Activated naive CD8-positive, alpha-beta T cell treated with anti-CD3 and anti-CD28 coated beads, Interleukin-2, amount 10 ng/mL, durations not matched to agents 7 days and 5 days (primary cell): ENCODE measurements around the gene EPHA4. TPM values are rescaled to one million over a fixed set of nuclear protein-coding genes. Genes with fewer than 3 reads are reported as not detected.

Source experiments
- ATAC-seq: fragments of 150-1000 bp; cut with Tn5 transposase; one replicate; pipeline ENCODE4 v1.10.0; 2021; ENCODE audit warnings: low read depth, moderate library complexity
- POLR2A ChIA-PET: fragments of 350-600 bp; sonication (Branson Sonifier 250); formaldehyde crosslinking; loops from one replicate; lab custom pipeline; 2021; ENCODE audit warnings: antibody characterized with exemption; lab: Charles Lee
- DNase-seq: peaks from one replicate; pipeline ENCODE4 v3.0.0; 2021
- H3K27ac Mint-ChIP-seq: one replicate; pipeline ENCODE4 v1.8.0; 2022; ENCODE audit warnings: mild to moderate bottlenecking, mixed read lengths
- H3K27me3 Mint-ChIP-seq: one replicate; pipeline ENCODE4 v1.8.0; 2022; ENCODE audit warnings: mild to moderate bottlenecking, moderate library complexity, mixed read lengths
- H3K36me3 Mint-ChIP-seq: one replicate; pipeline ENCODE4 v1.8.0; 2021; ENCODE audit warnings: mild to moderate bottlenecking, mixed read lengths
- H3K4me1 Mint-ChIP-seq: one replicate; pipeline ENCODE4 v1.8.0; 2021; ENCODE audit warnings: mixed read lengths
- H3K4me3 Mint-ChIP-seq: one replicate; pipeline ENCODE4 v1.8.0; 2022; ENCODE audit warnings: mild to moderate bottlenecking, moderate library complexity, mixed read lengths
- H3K9me3 Mint-ChIP-seq: one replicate; pipeline ENCODE4 v1.8.0; 2021; ENCODE audit warnings: mixed read lengths
- total RNA-seq, 2 experiments: library from RNA; stranded (reverse); gene quantifications; one replicate each; pipeline ENCODE4 v1.2.3, GENCODE V29; 2021

EPHA4 gene
- total RNA-seq, 2 experiments from 2014 or later = 32.8 to 36.4 TPM

DNA sequence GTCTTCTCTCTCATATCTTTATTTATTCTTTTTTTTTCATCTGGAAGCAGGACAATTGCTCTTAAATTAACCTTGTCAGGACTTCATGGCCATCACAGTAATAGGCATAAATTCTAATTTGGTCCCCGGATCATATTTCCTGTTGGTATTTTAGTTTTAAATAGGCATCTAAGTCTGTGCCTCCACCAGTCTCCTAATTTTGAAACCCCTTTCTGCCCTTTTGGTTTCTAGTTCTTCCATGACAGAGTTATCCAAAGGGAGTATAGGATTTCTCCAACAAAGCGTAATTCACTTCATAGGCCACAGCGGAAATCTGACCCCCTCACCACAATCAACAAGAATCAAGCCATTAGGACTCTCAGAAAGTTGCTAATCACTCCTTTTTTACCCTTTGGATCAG is 3.8 kb downstream of the EPHA4 start:
- POLR2A ChIA-PET = no interaction called here
- ATAC-seq = no peak
- H3K27me3 Mint-ChIP-seq = peaks cover 67% of the 10 kb centered on the region
- no peak for DNase-seq
- H3K4me1 Mint-ChIP-seq = peaks cover 12% of the 10 kb centered on the region
- no peaks in the 10 kb centered on the region for H3K9me3 Mint-ChIP-seq
- H3K36me3 Mint-ChIP-seq = no peaks in the 10 kb centered on the region
- no peak overlapping the region for H3K27ac Mint-ChIP-seq
- H3K4me3 Mint-ChIP-seq = no peak overlapping the region

DNA sequence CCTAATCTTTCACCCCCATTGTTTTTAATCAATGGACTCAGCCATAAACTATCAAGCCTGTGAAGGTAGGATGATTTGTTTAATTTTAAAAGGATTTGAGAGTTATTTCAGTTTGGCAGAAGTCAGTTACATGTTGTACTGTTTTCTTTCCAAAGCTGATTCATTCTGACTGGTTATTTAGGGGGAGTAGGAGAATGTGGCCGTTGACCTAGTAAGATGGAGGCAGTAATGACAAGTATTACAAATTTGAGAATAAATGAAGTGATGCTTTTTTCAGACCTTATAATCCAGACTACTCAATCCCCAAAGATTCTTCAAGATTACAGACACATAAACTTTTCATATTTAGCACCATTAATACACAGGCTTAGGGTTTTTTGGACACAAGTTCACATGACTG is 4.3 kb downstream of the EPHA4 start:
- Mint-ChIP-seq H3K4me3 (no peak overlapping the region), H3K27ac (no peak overlapping the region), H3K4me1 (peaks cover 12% of the 10 kb centered on the region), H3K9me3 (no peaks in the 10 kb centered on the region), H3K36me3 (no peaks in the 10 kb centered on the region), H3K27me3 (peaks cover 65% of the 10 kb centered on the region)
- POLR2A ChIA-PET = no interaction called here
- ATAC-seq = no peak
- DNase-seq = no peak

DNA sequence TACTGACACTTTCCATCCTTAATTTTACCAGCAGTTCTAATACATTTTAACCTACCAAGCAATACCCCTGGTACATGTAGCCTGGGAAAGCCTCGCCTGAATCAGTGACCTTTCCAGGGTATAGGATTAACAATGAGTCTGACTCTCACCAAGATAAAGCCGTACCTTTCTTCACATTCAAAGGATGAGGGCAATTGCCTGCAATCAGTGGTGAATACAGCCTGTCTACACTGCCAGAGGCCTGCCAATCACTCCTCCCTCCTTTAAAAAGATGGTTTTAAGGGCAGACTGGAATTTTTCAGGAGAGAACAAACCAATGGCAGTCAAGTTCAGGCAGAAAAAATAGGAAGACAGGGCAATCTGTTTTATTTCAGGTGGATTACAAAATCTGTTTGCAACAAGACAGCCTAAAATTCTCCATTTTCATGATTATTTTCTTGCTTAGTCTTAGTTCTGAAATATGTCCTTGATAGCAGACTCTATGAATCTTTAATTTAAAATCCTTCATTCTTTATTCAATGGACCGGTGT is 4.8 kb downstream of the EPHA4 start:
- no peak for DNase-seq
- ATAC-seq = no peak
- Mint-ChIP-seq H3K9me3 (no peaks in the 10 kb centered on the region), H3K27me3 (peaks cover 61% of the 10 kb centered on the region), H3K27ac (no peak overlapping the region), H3K36me3 (no peaks in the 10 kb centered on the region), H3K4me3 (no peak overlapping the region), H3K4me1 (peaks cover 9% of the 10 kb centered on the region)
- POLR2A ChIA-PET = no interaction called here

DNA sequence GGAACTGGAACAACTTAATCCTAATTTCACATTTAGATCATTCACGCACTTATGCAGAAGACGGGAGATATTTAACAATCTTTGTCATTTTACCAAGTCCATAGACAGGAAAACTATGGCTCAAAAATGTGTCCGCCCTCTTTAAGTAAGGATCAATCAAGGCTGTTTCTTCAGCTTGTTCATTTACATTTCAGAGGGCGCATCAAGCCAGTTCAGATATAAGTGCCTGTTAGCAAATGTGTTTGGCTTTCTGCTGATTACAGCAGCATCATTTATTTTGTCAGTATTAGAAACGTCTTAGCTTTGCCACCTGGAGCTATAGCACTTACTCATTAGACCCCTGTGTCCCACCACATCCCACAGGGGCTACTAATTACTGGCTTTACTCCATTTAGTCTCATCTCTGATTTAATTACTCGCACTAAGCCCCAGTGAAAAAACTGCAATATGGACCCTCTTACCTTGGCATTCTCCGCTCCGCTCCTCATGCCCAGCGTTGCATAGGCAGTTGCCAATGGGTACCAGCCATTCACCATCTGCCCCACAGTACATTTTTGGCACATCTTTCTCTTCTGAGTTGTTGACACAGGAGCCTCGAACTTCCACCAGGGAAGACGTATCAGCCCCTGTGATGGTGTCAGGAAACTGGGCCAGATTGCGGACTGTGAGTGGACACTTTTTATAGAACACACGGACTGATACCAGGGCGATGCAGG is 8.7 kb downstream of the EPHA4 start:
- no peak for ATAC-seq
- POLR2A ChIA-PET = no interaction called here
- no peaks in the 10 kb centered on the region for H3K4me1 Mint-ChIP-seq
- DNase-seq = no peak
- H3K9me3 Mint-ChIP-seq = no peaks in the 10 kb centered on the region
- no peaks in the 10 kb centered on the region for H3K36me3 Mint-ChIP-seq
- peaks cover 35% of the 10 kb centered on the region for H3K27me3 Mint-ChIP-seq
- H3K4me3 Mint-ChIP-seq = no peak overlapping the region
- H3K27ac Mint-ChIP-seq = no peak overlapping the region

DNA sequence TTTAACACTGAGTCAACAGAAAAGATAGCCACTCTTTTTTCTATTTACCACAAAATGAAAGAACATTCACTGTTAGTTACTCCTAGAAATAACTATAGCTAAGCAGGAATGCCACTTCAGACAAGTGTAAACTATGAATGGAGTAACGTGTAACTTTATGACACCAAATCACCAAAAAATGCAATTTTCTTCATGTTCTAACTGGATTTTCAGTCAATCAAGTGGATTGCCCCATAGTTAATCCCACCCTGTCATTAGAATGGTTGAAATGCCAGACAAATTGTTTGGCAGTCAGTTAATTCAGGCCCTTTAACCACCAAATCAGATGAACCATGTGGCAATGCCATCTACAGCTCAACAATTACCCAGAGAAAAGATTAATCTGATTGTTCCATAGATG is 9.9 kb downstream of the EPHA4 start:
- Mint-ChIP-seq H3K36me3 (no peaks in the 10 kb centered on the region), H3K27me3 (peaks cover 26% of the 10 kb centered on the region), H3K4me1 (no peaks in the 10 kb centered on the region), H3K4me3 (no peak overlapping the region), H3K9me3 (no peaks in the 10 kb centered on the region), H3K27ac (no peak overlapping the region)
- POLR2A ChIA-PET = no interaction called here
- no peak for DNase-seq
- ATAC-seq = no peak

GRCh38 chr2:221561770-221562169 is 10.3 kb downstream of the EPHA4 start:
- Mint-ChIP-seq H3K27me3 (peaks cover 23% of the 10 kb centered on the region), H3K4me1 (no peaks in the 10 kb centered on the region), H3K4me3 (no peak overlapping the region), H3K36me3 (no peaks in the 10 kb centered on the region), H3K9me3 (no peaks in the 10 kb centered on the region), H3K27ac (no peak overlapping the region)
- POLR2A ChIA-PET = no interaction called here
- ATAC-seq (no peak), DNase-seq (no peak)

- Mint-ChIP-seq H3K9me3 (no peaks in the 10 kb centered on the region), H3K27ac (no peak overlapping the region), H3K4me3 (no peak overlapping the region), H3K4me1 (no peaks in the 10 kb centered on the region), H3K27me3 (peaks cover 10% of the 10 kb centered on the region), H3K36me3 (no peaks in the 10 kb centered on the region)
- POLR2A ChIA-PET = no interaction called here
- ATAC-seq (no peak), DNase-seq (no peak)
Observed at GRCh38 chr2:221559991-221560390, 12.1 kb downstream of the EPHA4 start.

DNA sequence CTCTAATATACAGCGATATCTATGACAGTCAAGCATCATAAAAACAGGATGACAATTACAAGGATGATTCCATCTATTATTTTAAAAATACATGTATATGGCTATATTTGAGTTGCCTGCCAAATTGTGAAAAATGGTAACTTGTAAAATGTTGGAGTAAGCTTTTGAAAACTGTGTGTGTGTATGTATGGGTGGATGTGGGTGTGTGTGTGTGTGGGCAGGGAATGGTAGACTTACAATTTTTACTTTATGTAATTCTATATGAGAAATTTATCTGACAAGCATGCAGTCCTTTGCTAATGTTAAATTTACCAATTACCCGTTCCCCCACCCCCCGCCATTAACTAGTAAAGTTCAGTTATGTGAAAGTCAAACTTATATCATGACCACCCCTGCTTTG is 14.0 kb downstream of the EPHA4 start:
- Mint-ChIP-seq H3K9me3 (no peaks in the 10 kb centered on the region), H3K36me3 (no peaks in the 10 kb centered on the region), H3K27me3 (peaks cover 5% of the 10 kb centered on the region), H3K4me1 (no peaks in the 10 kb centered on the region), H3K27ac (no peak overlapping the region), H3K4me3 (no peak overlapping the region)
- ATAC-seq (no peak), DNase-seq (no peak)
- POLR2A ChIA-PET = no interaction called here

- Mint-ChIP-seq H3K27ac (no peak overlapping the region), H3K36me3 (no peaks in the 10 kb centered on the region), H3K4me1 (no peaks in the 10 kb centered on the region), H3K27me3 (peaks cover 5% of the 10 kb centered on the region), H3K9me3 (no peaks in the 10 kb centered on the region), H3K4me3 (no peak overlapping the region)
- DNase-seq = no peak
- ATAC-seq = no peak
- POLR2A ChIA-PET = no interaction called here
Observed at GRCh38 chr2:221555494-221555846, 16.6 kb downstream of the EPHA4 start.

DNA sequence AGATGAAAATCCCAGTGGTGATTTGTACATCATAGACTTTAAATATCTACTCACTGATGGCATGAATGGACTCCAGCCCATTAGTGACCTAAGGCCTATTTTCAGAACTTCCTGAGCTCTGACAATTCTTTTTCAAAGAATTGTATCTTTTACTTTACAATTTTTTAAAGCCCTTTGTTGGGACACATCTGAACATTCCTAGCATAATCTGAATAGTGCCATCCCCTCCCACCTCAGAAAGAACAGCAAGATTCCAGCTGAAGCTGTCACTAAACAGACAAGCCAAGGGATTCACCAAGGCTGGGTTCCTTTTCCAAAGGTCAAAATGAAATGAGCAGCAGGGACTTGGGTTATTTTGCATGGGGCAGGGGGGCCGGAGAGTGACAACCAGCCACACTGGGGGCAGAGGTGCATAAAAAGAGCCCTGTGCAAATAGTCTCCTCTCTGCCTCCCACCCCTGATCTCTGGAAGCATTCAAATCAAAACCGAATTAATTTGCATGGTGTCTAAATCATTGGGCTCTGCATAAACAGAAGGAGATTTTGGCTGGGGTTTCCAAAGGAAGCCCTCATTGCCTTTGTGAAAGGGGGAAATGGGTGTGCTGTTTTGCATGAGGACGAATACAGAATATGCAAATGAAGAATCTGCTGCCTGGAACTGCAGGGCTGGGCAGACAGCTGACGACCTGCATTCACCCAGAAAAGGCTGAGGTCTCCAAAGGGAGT is 17.2 kb downstream of the EPHA4 start:
- ATAC-seq (no peak), DNase-seq (no peak)
- Mint-ChIP-seq H3K27ac (no peak overlapping the region), H3K9me3 (no peaks in the 10 kb centered on the region), H3K36me3 (no peaks in the 10 kb centered on the region), H3K27me3 (peaks cover 3% of the 10 kb centered on the region), H3K4me1 (no peaks in the 10 kb centered on the region), H3K4me3 (no peak overlapping the region)
- POLR2A ChIA-PET = no interaction called here

DNA sequence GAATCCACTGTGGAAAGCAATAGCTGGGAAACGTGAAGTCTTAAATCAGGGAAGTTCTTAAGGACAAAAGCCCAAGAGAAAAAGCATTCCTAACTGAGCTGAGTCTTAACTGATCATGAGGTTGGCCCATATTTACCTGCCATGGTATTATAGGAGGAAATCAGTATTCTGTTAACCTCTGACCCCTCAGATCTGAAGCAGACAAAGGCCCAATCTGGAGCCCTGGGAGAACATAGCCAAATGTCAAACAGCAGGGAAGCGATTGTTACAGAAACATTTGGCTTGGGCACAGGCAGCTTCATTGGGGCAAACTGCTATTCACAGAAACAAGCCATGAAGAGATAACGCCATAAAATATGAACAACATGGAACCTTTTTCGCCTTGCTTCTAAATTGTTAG is 18.8 kb downstream of the EPHA4 start:
- Mint-ChIP-seq H3K27me3 (no peaks in the 10 kb centered on the region), H3K4me3 (no peak overlapping the region), H3K4me1 (no peaks in the 10 kb centered on the region), H3K36me3 (no peaks in the 10 kb centered on the region), H3K27ac (no peak overlapping the region), H3K9me3 (no peaks in the 10 kb centered on the region)
- POLR2A ChIA-PET = no interaction called here
- no peak for DNase-seq
- ATAC-seq = no peak

DNA sequence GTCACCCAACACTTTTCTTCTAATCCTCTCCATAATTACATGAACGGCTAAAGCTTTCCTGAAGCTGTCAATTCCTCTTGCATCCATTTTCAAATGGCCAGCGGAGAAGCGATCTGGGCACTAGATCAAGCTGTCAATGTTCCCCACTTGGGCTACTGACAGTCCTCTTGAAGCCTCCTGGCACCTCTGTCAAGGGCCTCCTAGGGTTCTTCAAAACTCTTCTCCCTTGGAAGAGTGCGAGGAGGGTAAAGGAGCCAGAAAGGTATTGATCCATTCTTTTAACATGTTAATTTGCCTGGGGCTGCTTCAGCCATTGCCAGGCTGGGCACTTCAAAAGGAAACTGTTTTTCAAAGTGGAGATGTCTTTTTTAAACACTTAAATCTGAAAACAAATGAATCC is 19.8 kb downstream of the EPHA4 start:
- H3K4me3 Mint-ChIP-seq = no peak overlapping the region
- H3K9me3 Mint-ChIP-seq = no peaks in the 10 kb centered on the region
- no peak for DNase-seq
- POLR2A ChIA-PET = no interaction called here
- ATAC-seq = no peak
- no peaks in the 10 kb centered on the region for H3K36me3 Mint-ChIP-seq
- H3K27me3 Mint-ChIP-seq = no peaks in the 10 kb centered on the region
- H3K4me1 Mint-ChIP-seq = no peaks in the 10 kb centered on the region
- no peak overlapping the region for H3K27ac Mint-ChIP-seq

DNA sequence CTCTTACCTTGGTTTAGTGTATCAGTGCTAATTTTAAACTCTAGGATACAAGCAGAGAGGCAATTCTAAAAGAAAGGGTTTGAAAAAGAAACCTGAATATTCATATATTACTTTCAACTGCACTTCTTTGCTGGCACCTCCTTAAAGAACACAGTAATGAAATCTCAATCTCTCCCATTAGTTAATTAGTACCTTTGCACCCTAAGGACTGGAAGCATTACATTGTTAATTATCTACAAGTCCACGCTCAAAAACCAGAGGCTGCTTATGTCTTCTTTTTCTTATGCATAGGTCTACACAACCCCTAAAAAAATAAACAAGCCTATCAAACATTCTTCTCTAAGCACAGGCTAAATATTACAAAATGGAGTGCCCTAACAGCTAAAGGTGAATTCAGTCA is 20.2 kb downstream of the EPHA4 start:
- H3K36me3 Mint-ChIP-seq = no peaks in the 10 kb centered on the region
- H3K27me3 Mint-ChIP-seq = no peaks in the 10 kb centered on the region
- no peak overlapping the region for H3K27ac Mint-ChIP-seq
- no peak overlapping the region for H3K4me3 Mint-ChIP-seq
- no peaks in the 10 kb centered on the region for H3K4me1 Mint-ChIP-seq
- H3K9me3 Mint-ChIP-seq = no peaks in the 10 kb centered on the region
- POLR2A ChIA-PET = no interaction called here
- ATAC-seq (no peak), DNase-seq (no peak)

DNA sequence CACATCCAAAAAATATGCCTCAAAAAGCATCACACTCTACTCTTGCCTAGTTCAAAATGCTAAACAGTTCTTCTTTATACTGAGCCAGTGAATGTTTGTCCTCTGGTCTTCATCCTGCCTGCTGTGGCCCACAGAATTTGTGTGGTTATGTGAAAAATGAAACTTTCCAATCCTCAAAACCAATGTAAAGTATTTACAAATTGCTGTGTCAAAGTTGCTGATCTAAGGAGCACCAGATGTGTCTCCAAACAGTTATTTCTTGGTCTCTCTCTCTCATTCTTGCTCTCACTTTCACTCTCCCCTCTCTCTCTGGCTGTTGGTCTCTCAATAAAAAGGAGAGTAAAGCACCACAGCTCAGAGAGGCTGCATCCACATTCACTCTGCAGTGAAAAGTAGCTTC is 23.0 kb downstream of the EPHA4 start:
- Mint-ChIP-seq H3K36me3 (no peaks in the 10 kb centered on the region), H3K4me3 (no peak overlapping the region), H3K9me3 (no peaks in the 10 kb centered on the region), H3K4me1 (peaks cover 2% of the 10 kb centered on the region), H3K27me3 (peaks cover 2% of the 10 kb centered on the region), H3K27ac (no peak overlapping the region)
- DNase-seq (no peak), ATAC-seq (no peak)
- POLR2A ChIA-PET = no interaction called here
